CD4-positive, alpha-beta T cell treated with Interleukin-12 subunit alpha and Interleukin-12 subunit beta, for 1 hour (primary cell): Measurements from ENCODE around the gene ATG2A.

Source experiments
- DNase-seq: peaks from one replicate; pipeline ENCODE4 v3.0.0-alpha.2; 2020

Gene ATG2A

DNA sequence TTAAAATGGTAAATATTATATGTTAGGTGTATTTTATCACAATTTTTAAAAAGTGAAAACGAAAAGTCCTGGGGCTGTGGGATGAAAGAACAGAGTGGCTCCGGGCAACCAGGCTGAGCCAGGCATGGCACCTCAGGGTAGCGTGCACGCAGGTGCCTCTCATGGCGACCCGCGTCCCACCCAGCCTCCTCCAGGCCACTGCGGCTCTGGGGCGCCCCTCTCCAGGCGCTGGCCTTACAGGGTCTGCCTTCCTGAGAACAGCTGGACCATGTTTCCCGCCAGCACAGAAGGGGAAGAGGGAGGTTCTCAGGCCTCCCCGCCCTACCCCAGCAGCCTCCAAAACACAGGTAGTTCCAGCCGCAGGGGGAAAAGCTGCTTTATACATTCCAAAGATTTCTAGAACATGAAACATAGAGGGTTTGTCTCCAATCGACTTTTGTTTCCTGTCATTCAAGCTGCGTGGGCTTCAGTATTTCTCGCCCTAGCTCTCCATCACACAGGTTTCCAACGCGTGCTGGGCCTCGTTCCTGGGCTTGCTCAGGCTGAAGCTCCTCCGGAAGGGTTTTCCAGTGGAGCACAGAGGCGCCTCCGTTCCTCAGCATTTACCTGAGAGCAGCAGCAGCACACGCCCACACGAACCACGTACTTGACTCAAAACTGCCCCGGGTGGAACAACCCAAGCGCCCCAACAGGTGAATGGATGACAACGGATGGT, 49.1 kb downstream of the ATG2A start:
- DNase-seq, result no peak

- DNase-seq, result peak; percentile 47
These were observed 50.9 kb downstream of the ATG2A start for GRCh38 chr11:64866173-64866491.

DNA sequence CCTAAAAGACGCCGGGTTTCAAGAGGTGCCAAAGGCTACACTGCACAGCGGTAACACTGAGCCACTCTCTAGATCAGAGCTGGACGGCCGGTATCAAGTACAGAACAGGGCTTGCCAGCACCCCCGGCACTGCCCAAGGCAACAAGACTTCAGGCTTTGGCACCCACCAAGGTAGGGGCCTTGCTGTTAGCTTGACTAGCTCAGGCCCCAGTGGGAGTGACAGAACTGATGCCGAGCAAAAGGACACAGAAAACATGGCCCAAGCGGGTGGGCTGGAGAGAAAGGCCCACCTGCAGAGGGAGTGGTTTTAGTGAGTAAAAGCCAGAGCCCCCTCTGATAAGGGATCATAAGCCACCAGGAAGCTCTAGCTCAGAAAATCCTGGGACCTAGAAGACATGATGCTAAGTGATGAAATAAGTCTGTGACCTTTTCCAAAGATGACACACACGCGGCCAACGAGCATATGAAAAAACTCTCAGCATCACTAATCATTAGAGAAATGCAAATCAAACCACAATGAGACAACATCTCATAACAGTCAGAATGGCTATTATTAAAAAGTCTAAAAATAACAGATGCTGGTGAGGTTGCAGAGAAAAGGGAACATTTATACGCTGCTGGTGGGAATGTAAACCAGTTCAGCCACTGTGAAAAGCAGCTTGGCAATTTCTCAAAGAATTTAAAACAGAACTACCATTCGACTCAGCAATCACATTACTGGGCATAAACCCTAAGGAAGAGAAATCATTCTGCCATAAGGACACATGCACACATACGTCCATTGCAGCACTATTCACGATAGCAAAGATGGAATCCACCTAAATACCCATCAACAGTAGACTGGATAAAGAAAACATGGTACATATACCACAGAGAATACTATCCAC, 51.5 kb downstream of the ATG2A start:
- no peak for DNase-seq

GRCh38 chr11:64864473-64865285, 52.3 kb downstream of the ATG2A start:
- DNase-seq, result no peak

DNA sequence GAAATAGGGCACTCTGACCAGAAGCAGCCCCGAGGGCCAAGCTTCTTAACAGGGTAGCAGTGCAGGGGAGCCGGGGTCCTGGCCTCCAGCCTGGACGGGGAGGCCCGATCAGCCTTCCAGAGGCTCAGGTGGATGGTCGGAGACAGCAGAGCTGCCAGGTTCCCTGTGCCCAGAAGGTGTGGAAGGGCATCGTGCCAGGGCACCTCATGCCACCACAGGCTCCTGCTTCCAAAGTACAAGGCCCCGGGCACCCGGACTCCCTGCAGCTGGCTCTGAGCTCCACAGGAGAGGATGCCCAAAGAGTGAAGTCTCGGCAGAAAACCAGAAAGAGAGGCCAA, 52.9 kb downstream of the ATG2A start:
- DNase-seq, result no peak

DNA sequence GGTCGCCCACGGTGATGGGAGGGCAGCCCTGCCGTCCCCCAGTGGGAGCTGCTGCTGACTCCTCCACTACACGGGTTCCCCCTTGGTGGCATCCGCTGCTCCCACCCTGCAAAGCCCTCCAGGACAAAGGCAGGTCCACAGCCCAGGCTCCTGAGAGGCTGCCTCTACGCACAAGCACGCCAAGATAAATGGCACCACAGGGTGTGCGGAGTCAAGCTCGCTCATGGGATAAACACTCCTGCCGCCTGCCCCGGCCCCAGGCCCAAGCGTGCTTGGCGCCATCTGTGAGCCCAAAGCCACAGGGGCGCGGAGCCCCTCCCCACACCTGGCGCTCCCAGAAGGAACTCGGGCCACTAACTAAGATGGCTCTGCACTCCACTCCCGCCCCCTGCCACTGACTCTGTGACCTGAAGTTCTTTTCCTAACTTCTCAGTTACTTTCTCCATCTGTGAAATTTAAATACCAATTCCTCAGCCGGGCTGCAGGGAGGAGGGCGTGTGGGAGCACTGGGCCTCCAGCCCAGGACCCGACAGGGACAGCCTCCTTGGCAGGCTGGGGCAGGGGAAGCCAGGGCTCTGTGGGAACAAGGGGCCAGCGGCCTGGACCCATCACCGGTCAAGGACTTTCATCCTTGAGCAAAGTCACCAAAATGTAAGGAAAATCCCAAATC, 53.5 kb downstream of the ATG2A start:
- no peak for DNase-seq

DNA sequence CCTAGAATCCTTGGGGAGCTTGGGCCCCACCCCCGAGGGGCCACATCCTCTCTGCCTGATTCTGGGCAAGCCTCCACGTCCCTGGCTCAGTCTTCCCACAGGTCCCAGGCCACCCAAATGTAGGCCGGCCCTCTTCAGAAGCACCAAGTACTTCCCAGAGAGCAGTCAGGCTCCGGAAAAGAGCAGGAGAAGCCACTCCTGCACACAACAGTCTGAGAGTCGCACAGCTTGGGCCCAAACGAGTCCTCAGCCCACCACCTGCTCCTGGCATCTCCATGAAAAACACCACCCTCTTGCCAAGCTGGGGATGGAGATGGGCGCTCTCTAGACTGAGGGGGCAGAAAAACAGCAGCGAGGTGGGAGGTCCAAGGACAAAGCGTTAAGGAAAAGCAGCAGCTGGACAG, 54.0 kb downstream of the ATG2A start:
- DNase-seq, result no peak

DNA sequence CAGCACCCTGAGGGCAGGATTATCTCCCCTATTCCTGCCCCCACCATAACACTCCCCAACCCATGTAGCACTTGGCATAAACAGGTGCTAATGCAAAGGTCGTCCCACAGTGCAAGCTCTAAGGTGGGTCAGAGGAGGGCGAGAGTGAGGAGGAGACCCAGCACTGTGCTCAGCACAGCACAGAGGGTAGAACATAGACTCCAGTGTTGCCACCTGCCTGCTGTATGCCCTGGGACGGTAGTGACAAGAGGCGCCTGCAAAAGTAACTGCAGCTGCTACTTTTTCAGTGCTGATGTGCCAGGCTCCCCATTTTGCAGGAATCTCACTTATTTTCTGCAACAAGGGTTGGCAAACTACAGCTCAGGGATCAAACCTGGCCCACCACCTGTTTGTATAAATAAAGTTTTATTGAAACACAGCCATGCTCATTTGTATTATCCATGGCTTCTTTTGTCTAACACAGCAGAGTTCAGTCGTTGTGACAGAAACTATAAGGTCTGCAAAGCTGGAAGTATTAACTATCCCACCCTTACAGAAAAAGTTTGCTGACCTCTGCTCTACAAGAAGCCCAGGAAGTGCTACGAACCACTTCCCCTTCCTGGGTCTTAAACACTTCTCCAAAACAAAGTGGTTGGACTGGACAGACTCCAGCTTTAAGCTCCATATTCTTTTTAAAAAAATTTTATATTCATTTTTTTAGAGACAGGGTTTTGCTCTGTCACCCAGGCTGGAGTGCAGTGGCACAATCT, 55.6 kb downstream of the ATG2A start:
- no peak for DNase-seq

GRCh38 chr11:64859542-64860414, 57.2 kb downstream of the ATG2A start:
- peak; percentile 76 for DNase-seq

- peak; percentile 70 for DNase-seq
These were observed 58.3 kb downstream of the ATG2A start for GRCh38 chr11:64858467-64859263.

GRCh38 chr11:64857485-64857884, 59.5 kb downstream of the ATG2A start:
- DNase-seq, result no peak

DNA sequence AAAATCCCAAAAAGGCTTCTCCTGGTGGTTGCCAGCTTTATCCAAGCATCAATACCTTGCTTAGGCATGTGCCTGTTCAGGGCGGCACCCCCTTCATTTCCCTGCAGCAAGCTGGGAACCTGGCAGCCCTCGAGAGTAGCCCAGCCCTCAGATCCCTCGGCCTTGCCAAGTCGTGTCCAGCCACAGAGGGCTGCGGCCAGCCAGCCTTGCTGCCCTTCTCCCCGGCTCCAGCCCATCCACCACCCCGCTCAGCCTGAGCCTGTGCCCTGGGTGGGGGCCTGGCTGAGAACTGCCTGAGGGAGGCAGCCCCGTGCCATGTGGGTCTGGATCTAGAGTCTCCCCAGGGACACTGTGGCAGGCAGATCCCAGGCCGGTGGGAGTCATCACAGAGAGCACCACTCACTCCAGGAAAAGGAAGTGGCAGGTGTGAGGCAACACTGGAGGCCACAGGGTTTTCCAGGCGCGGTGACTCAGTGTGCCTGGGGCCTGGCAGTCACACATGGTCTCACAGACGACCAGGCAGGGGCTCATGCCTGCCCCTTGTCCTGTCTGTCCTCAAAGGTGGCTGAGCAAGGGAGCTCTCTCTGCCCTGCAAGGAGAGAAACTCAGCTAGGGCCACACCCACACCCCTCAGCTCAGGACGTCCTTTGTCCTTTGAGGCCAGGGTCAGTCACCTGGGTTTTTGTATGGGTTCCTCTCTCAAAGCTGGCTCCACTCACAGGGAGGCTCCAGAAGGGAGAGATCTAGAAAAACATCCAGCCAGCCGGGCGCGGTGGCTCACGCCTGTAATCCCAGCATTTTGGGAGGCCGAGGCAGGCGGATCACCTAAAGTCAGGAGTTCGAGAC, 60.4 kb downstream of the ATG2A start:
- DNase-seq, result no peak

GRCh38 chr11:64855596-64856304, 61.3 kb downstream of the ATG2A start:
- no peak for DNase-seq

DNA sequence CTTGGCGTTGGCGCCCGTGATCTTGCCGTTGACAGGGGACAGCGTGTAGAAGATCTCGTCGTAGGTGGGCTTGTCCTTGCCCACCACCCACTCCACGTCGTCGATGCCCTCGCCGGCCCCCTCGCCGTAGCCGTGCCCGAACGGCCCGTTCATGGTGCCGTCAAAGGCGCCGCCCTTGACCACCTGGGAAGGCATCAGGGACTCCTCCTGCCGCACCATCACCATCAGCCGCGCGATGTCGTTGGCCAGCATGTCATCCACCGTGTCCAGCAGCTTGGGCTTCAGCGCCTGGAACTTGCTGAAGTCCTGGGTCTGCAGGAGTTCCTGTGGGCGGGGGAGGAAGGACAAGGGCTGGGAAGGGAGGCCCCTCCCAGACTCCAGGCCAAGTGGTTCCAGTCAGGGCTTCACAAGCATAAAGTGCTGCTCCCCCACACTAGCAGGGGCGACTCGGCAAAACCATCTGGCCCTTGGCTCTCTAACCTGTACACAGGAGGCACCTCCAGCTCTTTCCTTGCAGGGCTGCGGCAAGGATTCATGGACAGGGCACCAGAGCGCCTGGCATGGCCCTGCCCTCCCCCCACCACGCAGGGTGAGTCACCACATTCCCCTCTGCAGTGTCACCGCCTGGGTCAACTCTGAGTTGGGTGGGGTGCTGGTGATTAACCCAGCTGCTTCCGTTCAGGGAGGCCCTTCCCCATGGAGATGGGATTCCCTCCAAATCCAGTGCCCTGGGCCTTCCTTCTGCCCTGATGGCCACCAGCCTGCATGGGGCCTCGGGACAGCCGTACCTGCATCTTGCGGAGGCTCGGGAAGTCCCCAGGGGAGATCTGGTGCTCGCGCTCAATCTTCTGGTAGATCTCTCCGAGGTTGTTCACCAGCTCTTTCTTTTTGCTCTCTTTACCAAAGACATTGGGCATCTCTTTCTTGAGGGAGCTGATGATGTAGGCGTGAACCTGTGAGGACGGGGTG, 62.2 kb downstream of the ATG2A start:
- peak; percentile 51 for DNase-seq

DNA sequence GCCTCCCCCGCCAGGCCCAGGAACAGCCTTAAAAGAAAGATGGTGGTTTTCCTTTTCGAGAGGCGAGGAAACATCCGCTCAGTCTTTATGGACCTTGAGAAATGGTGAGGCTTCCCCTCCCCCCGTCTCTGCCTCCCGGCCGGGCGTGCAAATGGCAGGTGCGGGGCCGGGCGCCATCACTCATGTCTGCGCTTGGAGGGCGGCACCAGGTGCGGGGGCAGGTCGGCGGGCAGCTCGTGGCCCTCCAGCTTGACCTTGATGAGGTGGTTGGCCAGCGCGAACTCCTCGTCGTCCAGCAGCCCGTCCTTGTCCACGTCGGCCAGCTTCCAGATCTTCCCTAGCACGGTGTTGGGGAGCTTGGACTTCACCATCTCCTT, 62.9 kb downstream of the ATG2A start:
- DNase-seq, result no peak

GRCh38 chr11:64853709-64854108, 63.3 kb downstream of the ATG2A start:
- DNase-seq, result peak; percentile 59

DNA sequence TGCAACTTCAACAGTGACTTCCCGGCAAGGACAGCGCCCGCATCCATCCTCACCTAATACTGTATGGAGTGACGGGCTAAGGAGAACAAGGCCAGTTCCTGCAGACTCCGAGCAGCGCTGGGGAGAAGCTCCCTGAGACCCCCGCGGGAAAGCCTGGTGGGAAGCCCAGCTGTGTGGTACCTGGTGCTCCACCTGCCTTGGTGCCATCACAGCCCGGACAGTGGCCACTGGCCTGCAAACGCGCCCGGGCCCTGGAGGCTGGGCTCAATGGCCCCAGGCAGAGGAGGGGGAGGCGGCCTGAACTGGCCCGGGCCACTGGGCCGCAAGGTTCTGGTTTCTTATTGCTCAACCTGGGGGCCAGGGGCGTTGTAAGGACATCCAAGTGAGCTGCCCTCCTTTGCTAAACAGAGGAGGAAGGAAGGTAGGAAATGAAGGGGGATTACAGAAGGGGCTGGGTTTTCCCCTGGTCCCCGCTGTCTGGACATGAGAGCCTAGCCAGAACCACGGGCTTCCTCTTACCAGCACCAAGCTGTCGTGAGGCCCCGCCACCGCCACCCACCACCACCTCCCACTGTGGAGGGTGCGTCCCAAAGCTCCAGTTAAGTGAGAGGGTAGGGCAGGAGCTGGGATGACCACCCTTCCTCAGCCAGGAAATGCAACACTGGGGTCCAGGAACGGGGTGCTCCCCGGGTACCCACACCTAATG, 64.1 kb downstream of the ATG2A start:
- peak; percentile 48 for DNase-seq
